HG03175 (cell line): ENCODE data around the gene ZNRF1.

ENCODE experiments used
- ATAC-seq: cut with Tn5 transposase; IDR thresholded peaks from one replicate; pipeline ENCODE4 v1.9.1; 2021; ENCODE audit warnings: mild to moderate bottlenecking, moderate library complexity; ENCODE audit not compliant: unreplicated experiment

Gene ZNRF1

GRCh38 chr16:75058806-75059205 is 60.0 kb downstream of the ZNRF1 start:
- ATAC-seq, result no peak

- ATAC-seq, result no peak
Measured at GRCh38 chr16:75059411-75059810, 60.6 kb downstream of the ZNRF1 start.

DNA sequence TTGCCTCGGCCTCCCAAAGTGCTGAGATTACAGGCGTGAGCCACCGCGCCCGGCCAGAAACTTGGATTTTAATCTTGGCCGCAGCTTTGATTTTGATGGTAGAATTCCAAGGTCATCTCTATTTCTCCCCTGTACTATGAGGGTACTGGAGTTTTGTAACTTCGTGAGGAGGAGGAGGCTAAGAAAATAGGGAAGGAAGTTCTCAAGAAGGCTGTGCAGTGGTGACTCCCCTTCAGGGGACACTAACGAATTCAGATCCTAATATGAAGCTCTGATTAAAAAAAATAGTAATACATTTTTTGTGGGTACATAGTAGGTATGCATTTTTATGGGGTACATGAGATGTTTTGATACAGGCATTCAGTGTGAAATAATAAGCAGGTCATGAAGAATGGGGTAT is 61.9 kb downstream of the ZNRF1 start:
- ATAC-seq, result no peak

GRCh38 chr16:75061669-75062068 is 62.8 kb downstream of the ZNRF1 start:
- ATAC-seq, result no peak

GRCh38 chr16:75062135-75062975 is 63.5 kb downstream of the ZNRF1 start:
- ATAC-seq, result no peak

- no peak for ATAC-seq
Measured at GRCh38 chr16:75062976-75063346, 64.1 kb downstream of the ZNRF1 start.

DNA sequence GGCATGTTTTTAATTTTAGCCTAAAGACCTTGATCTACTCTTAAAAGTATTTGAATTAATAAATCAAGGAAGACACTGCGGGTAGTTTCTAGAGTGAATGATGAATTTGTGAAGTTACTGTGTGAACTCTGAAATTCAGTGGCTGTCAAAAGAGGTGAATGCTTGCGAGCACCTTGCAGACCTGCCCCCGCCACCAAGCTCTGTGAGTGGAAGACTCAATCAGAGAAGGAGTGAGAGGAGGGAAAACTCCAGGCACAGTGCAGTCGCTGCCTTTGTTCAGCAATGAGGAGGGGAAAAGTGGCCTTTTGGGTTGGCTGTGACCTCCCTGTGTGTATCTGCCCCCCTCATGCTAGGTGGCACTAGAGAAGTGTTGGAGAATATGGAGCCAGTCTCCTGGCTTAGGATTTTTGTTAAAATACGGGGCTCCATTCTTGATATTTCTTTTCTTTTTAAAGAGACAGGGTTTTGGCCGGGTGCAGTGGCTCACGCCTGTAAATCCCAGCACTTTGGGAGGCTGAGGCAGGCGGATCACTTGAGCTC is 64.8 kb downstream of the ZNRF1 start:
- ATAC-seq, result no peak

DNA sequence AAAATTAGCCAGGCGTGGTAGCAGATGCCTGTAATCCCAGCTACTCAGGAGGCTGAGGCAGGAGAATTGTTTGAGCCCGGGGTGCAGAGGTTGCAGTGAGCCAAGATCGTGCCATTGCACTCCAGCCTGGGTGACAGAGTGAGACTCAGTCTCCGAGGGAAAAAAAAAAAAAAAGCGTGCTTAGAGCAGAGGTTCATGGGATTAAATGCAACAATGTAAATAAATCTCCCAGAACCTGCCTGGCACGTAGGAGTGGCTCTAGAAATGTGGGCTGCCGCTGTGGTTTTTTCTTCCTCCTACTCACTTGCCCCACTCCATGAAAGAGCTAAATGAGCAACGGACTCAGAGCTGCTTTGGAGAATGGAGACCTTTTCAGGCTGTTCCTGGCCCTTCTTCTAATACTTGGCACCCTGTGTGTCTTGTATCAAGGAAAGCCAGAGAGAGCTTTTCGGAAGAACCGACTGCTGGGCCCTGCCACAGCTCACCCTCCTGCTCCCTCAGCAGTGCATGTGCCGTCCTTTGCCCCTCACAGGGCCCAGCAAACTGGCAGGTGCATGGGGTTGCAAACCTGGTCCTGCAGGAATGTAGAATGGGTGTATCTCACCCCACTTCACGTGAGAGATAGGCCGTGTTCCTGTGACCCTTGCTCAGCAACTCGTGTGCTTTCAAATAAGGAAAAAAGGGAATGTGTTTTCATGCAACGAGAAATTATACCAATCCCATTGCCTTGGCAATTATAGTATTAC is 65.8 kb downstream of the ZNRF1 start:
- no peak for ATAC-seq

- ATAC-seq, result no peak
Measured at GRCh38 chr16:75065149-75065505, 66.3 kb downstream of the ZNRF1 start.

- no peak for ATAC-seq
Measured at GRCh38 chr16:75065521-75066149, 66.8 kb downstream of the ZNRF1 start.

- no peak for ATAC-seq
Measured at GRCh38 chr16:75066861-75067447, 68.1 kb downstream of the ZNRF1 start.

- no peak for ATAC-seq
Measured at GRCh38 chr16:75068085-75069031, 69.5 kb downstream of the ZNRF1 start.

- no peak for ATAC-seq
Measured at GRCh38 chr16:75070012-75070841, 71.4 kb downstream of the ZNRF1 start.

DNA sequence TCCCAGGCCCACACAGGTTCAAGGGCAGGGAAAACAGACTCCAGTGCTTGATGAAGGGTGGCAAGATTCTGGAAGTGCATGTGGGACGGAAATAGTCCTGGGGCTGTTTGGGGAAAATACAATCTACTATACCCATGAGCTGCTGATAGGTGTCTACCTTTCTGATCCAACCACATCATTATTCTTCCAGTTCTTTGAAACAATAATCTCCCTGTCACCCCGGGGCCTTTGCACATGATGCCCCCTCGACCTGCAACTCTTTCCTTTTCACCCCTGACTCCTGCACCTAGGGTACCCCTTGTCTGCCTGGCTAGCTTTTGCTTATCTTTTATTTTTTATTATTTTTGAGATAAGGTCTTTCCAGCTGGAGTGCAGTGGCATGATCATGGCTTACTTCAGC is 72.8 kb downstream of the ZNRF1 start:
- no peak for ATAC-seq

DNA sequence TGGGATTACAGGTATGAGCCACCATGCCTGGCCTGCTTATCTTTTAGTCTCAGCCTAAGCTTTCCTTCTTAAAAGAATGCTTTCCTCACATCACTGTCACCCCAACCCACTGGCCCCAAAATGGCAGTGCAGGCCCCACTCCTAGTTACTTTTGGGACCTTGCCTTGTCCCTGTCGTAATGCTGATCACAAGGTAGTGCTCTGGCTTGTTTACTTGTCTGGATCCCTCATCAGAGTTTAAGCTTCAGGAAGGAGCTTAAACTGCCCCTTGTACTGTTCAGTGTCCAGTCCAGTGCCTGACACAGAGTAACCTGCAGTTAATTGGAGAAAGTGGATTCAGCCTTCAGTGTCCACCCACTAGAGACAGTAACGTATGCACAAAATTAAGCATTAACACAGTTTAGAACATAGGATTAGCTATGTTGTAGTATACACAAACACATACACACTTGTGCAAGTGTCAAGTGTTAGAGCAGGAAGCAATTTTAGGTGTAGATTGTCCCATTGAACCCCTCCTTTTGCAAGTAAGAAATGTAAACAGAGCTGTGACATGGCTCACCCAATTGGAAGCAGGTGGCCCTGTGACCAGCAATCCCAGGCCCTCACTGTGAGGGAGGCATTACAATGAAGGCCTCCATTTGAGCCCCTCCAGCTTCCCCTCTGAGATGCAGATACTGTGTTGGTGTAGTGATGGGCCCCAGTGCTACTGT is 73.6 kb downstream of the ZNRF1 start:
- ATAC-seq, result no peak

DNA sequence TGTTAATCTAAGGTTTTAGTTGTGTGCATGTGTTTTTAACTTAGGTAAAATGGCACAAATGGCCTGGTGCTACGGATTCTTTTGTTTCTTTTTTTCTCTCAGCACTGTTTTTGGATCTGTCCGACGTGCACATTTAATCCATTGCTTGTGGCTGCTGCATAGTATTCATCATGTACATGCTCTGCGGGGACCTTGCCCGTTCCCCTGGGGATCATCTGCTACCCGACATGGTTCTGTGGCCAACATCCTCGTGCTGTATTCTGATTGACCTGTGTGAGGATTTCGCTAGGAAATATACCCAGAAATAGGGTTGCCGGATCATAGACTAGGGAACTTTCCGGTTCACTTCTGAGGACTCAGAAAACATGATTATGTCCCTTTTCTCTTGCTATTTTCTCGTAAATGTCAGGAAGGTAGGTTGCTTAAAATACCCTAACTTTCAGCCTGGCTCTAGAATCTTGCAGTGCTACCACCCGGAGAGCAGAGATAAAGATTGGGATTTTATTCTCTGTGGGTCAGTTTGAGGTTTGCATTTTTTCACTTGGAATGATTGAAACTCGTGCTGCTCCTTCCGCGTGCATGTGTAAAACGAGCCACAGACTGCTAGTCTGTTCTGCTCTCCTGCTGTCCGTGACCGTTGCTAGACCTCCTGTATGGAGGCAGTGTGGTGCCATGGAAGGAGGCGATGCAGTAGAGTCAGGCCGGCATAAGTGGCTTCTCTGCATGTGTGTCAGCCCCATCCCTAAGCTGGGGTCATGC is 74.9 kb downstream of the ZNRF1 start:
- no peak for ATAC-seq

DNA sequence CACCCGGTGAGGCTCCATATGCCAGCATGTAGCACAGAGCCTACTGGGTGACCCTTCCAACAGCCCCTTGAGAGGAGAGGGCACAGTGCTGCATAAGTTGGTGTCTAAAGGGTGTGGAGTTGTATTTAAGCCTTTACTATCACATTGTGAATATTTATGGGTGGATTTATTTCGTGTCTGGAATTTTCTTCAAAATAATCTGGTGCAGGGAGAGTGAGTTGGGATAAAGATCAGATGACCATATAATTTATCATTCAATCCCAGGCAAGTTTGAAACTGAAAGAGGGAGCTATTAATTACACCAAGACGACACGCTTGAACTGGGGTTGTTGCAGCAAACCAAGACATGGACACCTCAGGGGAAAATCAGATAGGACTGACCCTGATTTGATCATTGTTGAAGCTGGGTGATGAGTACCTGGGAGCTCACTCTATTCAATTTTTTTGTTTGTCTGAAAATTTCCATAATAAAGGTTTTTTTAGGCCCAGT is 75.5 kb downstream of the ZNRF1 start:
- ATAC-seq, result no peak
